Right lobe of liver (tissue), 6 donors: ENCODE measurements around the gene MDM2. TPM values are rescaled to one million over a fixed set of nuclear protein-coding genes. Genes with fewer than 3 reads are reported as not detected.
"Not testable (repeated sequence)": the region's sequence is repeated elsewhere in the genome, so short reads cannot be mapped to it uniquely, and the experiment has no call there.

Source experiments
- ATAC-seq, 4 donors: fragments of 200-7000 bp; cut with Tn5 transposase; one replicate each; pipeline ENCODE4 v1.9.1; 2020; ENCODE audit warnings: mild to moderate bottlenecking in 4 of 4, moderate library complexity in 4 of 4
- DNase-seq, 3 donors: peaks; one replicate each; pipeline ENCODE4 v3.0.0-alpha.2; 2020
- H3K27ac ChIP-seq, 3 donors: fragments of 200-600 bp; one replicate each; pipeline ENCODE4 v1.8.0; 2022
- H3K27me3 ChIP-seq, 2 donors: fragments of 200-600 bp; one replicate each; pipeline ENCODE4 v1.8.0; 2022
- H3K36me3 ChIP-seq, 4 donors: fragments of 200-600 bp; sonication (generic) in 1 of 4; one replicate each; pipeline versions ENCODE4 v1.5.1 to v1.8.0; 2017 to 2022; ENCODE audit warnings: control low read depth in 1 of 4
- H3K4me1 ChIP-seq, 4 donors: fragments of 200-600 bp; sonication (generic) in 1 of 4; one replicate each; pipeline versions ENCODE4 v1.5.1 to v1.8.0; 2017 to 2022; ENCODE audit warnings: control low read depth in 1 of 4
- H3K4me3 ChIP-seq, 3 donors: fragments of 200-600 bp; one replicate each; pipeline ENCODE4 v1.8.0; 2022
- H3K9me3 ChIP-seq, 4 donors: fragments of 200-600 bp; sonication (generic) in 1 of 4; one replicate each; pipeline versions ENCODE4 v1.5.1 to v1.8.0; 2017 to 2022; ENCODE audit warnings: control low read depth in 1 of 4
- POLR2A ChIP-seq: fragments of 450-650 bp; IDR thresholded peaks from one replicate; pipeline ENCODE4 v1.6.1; 2017; ENCODE audit warnings: antibody characterized with exemption, mild to moderate bottlenecking
- WGBS: methylation state at CpG from one replicate; pipeline ENCODE4 v1.1.6; 2018; ENCODE audit warnings: low coverage, low lambda C conversion rate; ENCODE audit not compliant: insufficient coverage; ENCODE audit errors: missing lambda C conversion rate; 5-methylcytosine and 5-hydroxymethylcytosine counted together
- intact Hi-C, 2 donors: fragments of 100-400 bp; cut with DNase I; formaldehyde crosslinking; loops; one replicate each; pipeline versions ENCODE4 v1.11.2 to v1.14.1; 2022
- total RNA-seq, 6 experiments: library from RNA; depleted of rRNA in 2 of 6; stranded (reverse); fragments of >200 nt in 2 of 6; fragmentation: NEBNext Ultra II Directional in 3 of 6; extraction: Animal tissue kit (Norgen Biotek cat#: 25700) in 3 of 6; gene quantifications; one replicate each; pipeline versions ENCODE4 v1.1.0 to v1.2.4, GENCODE V29; 2016 to 2023
- TF ChIP-seq, protein P1 (sequence below), 4 donors: fragments of 200-600 bp in 3 of 4; fragments of 450-650 bp in 1 of 4; IDR thresholded peaks; one replicate each; pipeline versions ENCODE4 v1.5.1 to v1.8.0; 2016 to 2022; ENCODE audit warnings: antibody characterized with exemption in 4 of 4, mild to moderate bottlenecking in 2 of 4
- donor health status: DM: no; HTN: yes; CAD: no.
- donor health status: DM: no; HTN: no; CAD: no.
- donor health status: DM: no; HTN: no; CAD: no.
- donor health status: DM: no; HTN: yes; CAD: no.
- donor health status: DM: no; HTN: yes; CAD: no.

MDM2 gene
- total RNA-seq, 6 experiments from 2014 or later: 56.9 to 74.3 (median 64.0) TPM

DNA sequence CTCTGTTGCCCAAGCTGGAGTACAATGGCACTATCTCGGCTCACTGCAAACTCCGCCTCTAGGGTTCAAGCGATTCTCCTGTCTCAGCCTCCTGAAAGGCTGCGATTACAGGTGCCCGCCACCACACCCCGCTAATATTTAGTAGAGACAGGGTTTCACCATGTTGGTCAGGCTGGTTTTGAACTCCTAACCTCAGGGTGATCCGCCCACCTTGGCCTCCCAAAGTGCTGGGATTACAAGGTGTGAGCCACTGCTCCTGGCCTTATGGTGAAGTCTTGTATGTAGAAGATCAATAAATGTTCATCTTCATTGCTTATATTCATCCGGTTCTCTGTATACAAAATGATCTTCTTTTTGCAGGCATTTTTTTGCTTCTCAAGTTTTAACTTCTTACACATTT is 47.8 kb downstream of the MDM2 start:
- intact Hi-C loops: no loop called here
- 90% methylated on average over 7 of the region's 8 CpGs for WGBS
- no peak for DNase-seq
- H3K9me3 ChIP-seq: no peaks in the 10 kb centered on the region
- H3K27me3 ChIP-seq: no peaks in the 10 kb centered on the region
- no peak overlapping the region for H3K27ac ChIP-seq
- TF ChIP-seq POLR2A: no peak
- no peak overlapping the region for H3K4me3 ChIP-seq
- no peak for ATAC-seq
- H3K4me1 ChIP-seq: peaks cover 0 to 19% (median 3%) of the 10 kb centered on the region in 4 donors
- peaks cover 0 to 16% (median 2%) of the 10 kb centered on the region in 4 donors for H3K36me3 ChIP-seq

DNA sequence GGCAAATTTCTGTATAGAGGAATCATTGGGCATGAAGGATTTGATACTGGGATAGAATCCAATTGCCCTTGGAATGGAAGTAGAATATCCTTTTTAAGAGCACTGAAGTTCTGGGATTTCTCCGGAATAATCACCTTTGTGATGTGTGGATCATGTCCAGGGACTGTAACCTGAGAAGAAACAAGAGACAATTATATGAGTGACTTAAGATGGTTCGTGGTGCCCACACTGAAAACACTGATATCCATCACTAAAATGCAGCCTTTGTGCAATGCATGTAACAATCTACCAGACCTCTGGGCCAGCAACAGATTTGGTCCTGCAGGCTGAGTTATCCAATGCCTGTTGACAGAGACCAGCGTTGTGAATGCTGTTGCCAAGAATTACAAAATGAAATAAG is 48.5 kb downstream of the MDM2 start:
- WGBS: 73% methylated on average over 2 of the region's 3 CpGs

DNA sequence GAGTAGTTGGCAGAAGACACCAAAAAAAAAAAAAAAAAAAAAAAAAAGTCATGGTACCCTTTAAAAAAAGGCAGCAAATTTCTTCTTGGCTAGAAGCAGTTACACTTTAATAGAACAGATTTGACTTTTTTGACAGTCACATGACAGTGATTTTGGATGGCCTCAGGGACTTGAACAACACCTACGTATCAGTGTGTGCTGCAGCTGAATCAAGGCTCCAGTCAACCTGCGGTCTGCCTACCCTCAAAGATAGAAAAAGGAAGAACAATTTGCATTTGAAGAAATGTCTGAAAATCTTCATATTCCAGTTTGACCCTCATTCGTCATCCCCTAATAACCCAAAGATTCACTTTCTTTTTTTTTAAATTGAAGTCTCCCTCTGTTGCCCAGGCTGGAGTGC is 53.9 kb downstream of the MDM2 start:
- Histone ChIP-seq H3K4me3 (no peak overlapping the region), H3K9me3 (no peaks in the 10 kb centered on the region), H3K27ac (no peak overlapping the region), H3K27me3 (no peaks in the 10 kb centered on the region), H3K36me3 (peaks cover 0 to 32% (median 0%) of the 10 kb centered on the region in 4 donors), H3K4me1 (peaks cover 0 to 4% (median 0%) of the 10 kb centered on the region in 4 donors)
- TF ChIP-seq, protein P1, sequence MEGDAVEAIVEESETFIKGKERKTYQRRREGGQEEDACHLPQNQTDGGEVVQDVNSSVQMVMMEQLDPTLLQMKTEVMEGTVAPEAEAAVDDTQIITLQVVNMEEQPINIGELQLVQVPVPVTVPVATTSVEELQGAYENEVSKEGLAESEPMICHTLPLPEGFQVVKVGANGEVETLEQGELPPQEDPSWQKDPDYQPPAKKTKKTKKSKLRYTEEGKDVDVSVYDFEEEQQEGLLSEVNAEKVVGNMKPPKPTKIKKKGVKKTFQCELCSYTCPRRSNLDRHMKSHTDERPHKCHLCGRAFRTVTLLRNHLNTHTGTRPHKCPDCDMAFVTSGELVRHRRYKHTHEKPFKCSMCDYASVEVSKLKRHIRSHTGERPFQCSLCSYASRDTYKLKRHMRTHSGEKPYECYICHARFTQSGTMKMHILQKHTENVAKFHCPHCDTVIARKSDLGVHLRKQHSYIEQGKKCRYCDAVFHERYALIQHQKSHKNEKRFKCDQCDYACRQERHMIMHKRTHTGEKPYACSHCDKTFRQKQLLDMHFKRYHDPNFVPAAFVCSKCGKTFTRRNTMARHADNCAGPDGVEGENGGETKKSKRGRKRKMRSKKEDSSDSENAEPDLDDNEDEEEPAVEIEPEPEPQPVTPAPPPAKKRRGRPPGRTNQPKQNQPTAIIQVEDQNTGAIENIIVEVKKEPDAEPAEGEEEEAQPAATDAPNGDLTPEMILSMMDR (IDR thresholded peaks at IDR 0.05): no peak
- no peak for TF ChIP-seq POLR2A
- intact Hi-C loops: no loop called here
- ATAC-seq (no peak), DNase-seq (no peak)
- 78% methylated on average over 3 of the region's 3 CpGs for WGBS

More for the DNA sequence above, 48.5 kb downstream of the MDM2 start:
- ATAC-seq (peak in 1 of 4 donors; percentile 43), DNase-seq (no peak)
- intact Hi-C loops: no loop called here
- H3K36me3 ChIP-seq: peaks cover 0 to 16% (median 2%) of the 10 kb centered on the region in 4 donors
- peaks cover 0 to 13% (median 3%) of the 10 kb centered on the region in 4 donors for H3K4me1 ChIP-seq
- H3K27ac ChIP-seq: no peak overlapping the region
- H3K27me3 ChIP-seq: no peaks in the 10 kb centered on the region
- no peaks in the 10 kb centered on the region for H3K9me3 ChIP-seq
- TF ChIP-seq, protein P1 (IDR thresholded peaks at IDR 0.05): no peak
- TF ChIP-seq POLR2A: no peak
- no peak overlapping the region for H3K4me3 ChIP-seq

DNA sequence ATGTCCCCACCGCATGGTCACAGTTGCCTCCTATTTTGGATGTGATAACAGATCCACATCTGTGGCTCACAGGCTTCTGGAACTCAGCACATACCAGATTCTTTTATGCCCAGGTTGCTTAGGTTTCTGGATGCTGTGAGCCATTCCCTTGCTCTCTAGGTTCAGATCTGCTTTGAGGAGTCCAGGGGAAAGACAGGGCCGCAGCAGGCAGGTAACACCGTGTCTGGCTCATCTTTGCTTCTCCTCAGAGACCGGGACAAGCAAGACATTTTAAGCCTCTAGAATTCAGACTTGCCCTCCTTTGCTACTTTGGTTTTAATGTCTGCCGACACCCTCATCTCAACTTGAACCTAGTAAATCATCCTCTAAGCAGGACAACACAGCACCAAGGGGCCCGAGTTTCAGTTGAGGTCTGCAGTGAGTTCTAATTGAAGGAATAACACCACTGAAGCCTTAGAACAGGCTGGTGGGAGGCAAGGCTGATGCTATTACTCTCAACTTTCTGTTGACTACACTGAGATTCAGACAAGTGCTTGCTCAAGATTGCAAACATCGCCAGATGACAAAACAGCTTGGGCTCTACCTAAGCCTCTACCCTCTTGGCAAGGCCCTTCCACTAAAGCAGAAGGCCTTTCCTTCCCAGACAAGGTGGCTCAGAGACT is 55.3 kb downstream of the MDM2 start:
- 80% methylated on average over 2 of the region's 7 CpGs for WGBS
- intact Hi-C loops: no loop called here
- DNase-seq: no peak

DNA sequence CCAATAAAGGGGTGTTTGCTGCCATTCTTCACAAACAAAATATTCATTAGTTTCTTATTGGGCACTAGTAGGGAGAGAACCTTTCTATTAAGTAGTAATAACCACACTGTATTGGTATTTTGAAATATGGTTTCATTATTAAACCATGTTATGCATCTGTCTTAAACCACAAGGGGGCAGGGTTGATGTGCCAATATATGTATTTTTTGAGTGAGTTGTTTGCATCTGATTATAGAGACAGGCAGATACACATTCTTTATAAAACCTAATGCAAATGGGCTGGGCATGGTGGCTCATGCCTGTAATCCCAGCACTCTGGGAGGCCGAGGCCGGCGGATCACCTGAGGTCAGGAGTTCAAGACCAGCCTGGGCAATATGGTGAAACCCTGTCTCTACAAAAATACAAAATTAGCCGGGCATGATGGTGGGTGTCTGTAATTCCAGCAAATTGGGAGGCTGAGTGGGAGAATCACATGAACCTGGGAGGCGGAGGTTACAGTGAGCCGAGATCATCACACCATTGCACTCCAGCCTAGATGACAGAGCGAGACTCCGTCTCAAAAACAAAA is 56.0 kb downstream of the MDM2 start:
- H3K4me3 ChIP-seq, DNase-seq, H3K27ac ChIP-seq, H3K27me3 ChIP-seq, H3K4me1 ChIP-seq, H3K9me3 ChIP-seq, intact Hi-C loops: not testable (repeated sequence)
- peak; percentile 61 to 78 (median 70) for ATAC-seq
- TF ChIP-seq, protein P1 (IDR thresholded peaks at IDR 0.05): peak; percentile 56 to 61 (median 60)
- 66% methylated on average over 7 of the region's 8 CpGs for WGBS
- peaks cover 0 to 32% (median 4%) of the 10 kb centered on the region in 4 donors for H3K36me3 ChIP-seq

More for the DNA sequence above, 55.3 kb downstream of the MDM2 start:
- ATAC-seq: no peak
- H3K36me3 ChIP-seq: peaks cover 0 to 32% (median 0%) of the 10 kb centered on the region in 4 donors
- peaks cover 0 to 4% (median 0%) of the 10 kb centered on the region in 4 donors for H3K4me1 ChIP-seq
- H3K4me3 ChIP-seq: no peak overlapping the region
- H3K27ac ChIP-seq: no peak overlapping the region
- H3K27me3 ChIP-seq: no peaks in the 10 kb centered on the region
- TF ChIP-seq POLR2A: no peak
- TF ChIP-seq, protein P1 (IDR thresholded peaks at IDR 0.05): no peak
- H3K9me3 ChIP-seq: no peaks in the 10 kb centered on the region
